Progenitor cell of endocrine pancreas (in vitro differentiated cells): ENCODE results near the gene KCTD11. TPM values are rescaled to one million over a fixed set of nuclear protein-coding genes. Genes with fewer than 3 reads are reported as not detected.

ENCODE experiments used
- DNase-seq: peaks from one replicate; pipeline ENCODE4 v3.0.0; 2021; ENCODE audit warnings: low spot score; ENCODE audit not compliant: unreplicated experiment
- H3K27ac Mint-ChIP-seq: 2 replicates; pipeline ENCODE4 v1.8.0; 2021; ENCODE audit warnings: mild to moderate bottlenecking, moderate library complexity, mixed read lengths
- H3K27me3 Mint-ChIP-seq: 2 replicates; pipeline ENCODE4 v1.8.0; 2021; ENCODE audit warnings: mixed read lengths
- H3K36me3 Mint-ChIP-seq: 2 replicates; pipeline ENCODE4 v1.8.0; 2022; ENCODE audit warnings: mixed read lengths; ENCODE audit not compliant: insufficient read depth
- H3K4me1 Mint-ChIP-seq: 2 replicates; pipeline ENCODE4 v1.8.0; 2021; ENCODE audit warnings: low read depth, mixed read lengths
- H3K4me3 Mint-ChIP-seq: 2 replicates; pipeline ENCODE4 v1.8.0; 2021; ENCODE audit warnings: low read depth, mild to moderate bottlenecking, moderate library complexity, mixed read lengths
- H3K9me3 Mint-ChIP-seq: 2 replicates; pipeline ENCODE4 v1.8.0; 2021; ENCODE audit warnings: low read depth, mixed read lengths
- CTCF ChIP-seq: fragments of 200-600 bp; sonication (generic); IDR thresholded peaks from one replicate; pipeline ENCODE4 v1.5.0; 2021; ENCODE audit warnings: antibody characterized with exemption, mild to moderate bottlenecking; ENCODE audit not compliant: unreplicated experiment
- total RNA-seq: library from RNA; stranded (reverse); gene quantifications from 2 replicates; pipeline ENCODE4 v1.2.1, GENCODE V29; 2021

The KCTD11 gene
- total RNA-seq, 1 donor from 2014 or later: 12.4 TPM

GRCh38 chr17:7308625-7309433, 43.1 kb upstream of the KCTD11 start:
- H3K27ac Mint-ChIP-seq: peak overlapping the region; percentile 97
- no peak for TF ChIP-seq CTCF
- H3K27me3 Mint-ChIP-seq: no peaks in the 10 kb centered on the region
- peaks cover 24% of the 10 kb centered on the region for H3K36me3 Mint-ChIP-seq
- H3K4me3 Mint-ChIP-seq: peak overlapping the region; percentile 93
- peaks cover 19% of the 10 kb centered on the region for H3K4me1 Mint-ChIP-seq
- no peak for DNase-seq
- H3K9me3 Mint-ChIP-seq: no peaks in the 10 kb centered on the region

GRCh38 chr17:7309628-7310027, 42.3 kb upstream of the KCTD11 start:
- H3K4me1 Mint-ChIP-seq: peaks cover 24% of the 10 kb centered on the region
- H3K27me3 Mint-ChIP-seq: no peaks in the 10 kb centered on the region
- peak overlapping the region; percentile 92 for H3K27ac Mint-ChIP-seq
- H3K4me3 Mint-ChIP-seq: peak overlapping the region; percentile 93
- peaks cover 24% of the 10 kb centered on the region for H3K36me3 Mint-ChIP-seq
- no peaks in the 10 kb centered on the region for H3K9me3 Mint-ChIP-seq
- DNase-seq: no peak
- TF ChIP-seq CTCF: no peak

- Mint-ChIP-seq H3K36me3 (peaks cover 24% of the 10 kb centered on the region), H3K9me3 (no peaks in the 10 kb centered on the region), H3K4me1 (peaks cover 25% of the 10 kb centered on the region), H3K4me3 (no peak overlapping the region), H3K27ac (no peak overlapping the region), H3K27me3 (no peaks in the 10 kb centered on the region)
- no peak for DNase-seq
- no peak for TF ChIP-seq CTCF
Observed at GRCh38 chr17:7311110-7311705, 40.8 kb upstream of the KCTD11 start.

- no peaks in the 10 kb centered on the region for H3K9me3 Mint-ChIP-seq
- peak overlapping the region; percentile 79 for H3K27ac Mint-ChIP-seq
- peak overlapping the region; percentile 14 for H3K4me3 Mint-ChIP-seq
- no peak for TF ChIP-seq CTCF
- DNase-seq: no peak
- peaks cover 27% of the 10 kb centered on the region for H3K36me3 Mint-ChIP-seq
- H3K4me1 Mint-ChIP-seq: peaks cover 25% of the 10 kb centered on the region
- H3K27me3 Mint-ChIP-seq: no peaks in the 10 kb centered on the region
Observed at GRCh38 chr17:7312432-7313087, 39.4 kb upstream of the KCTD11 start.

GRCh38 chr17:7313088-7313889, 38.7 kb upstream of the KCTD11 start:
- Mint-ChIP-seq H3K4me1 (peaks cover 25% of the 10 kb centered on the region), H3K4me3 (peak overlapping the region; percentile 80), H3K9me3 (no peaks in the 10 kb centered on the region), H3K27me3 (no peaks in the 10 kb centered on the region), H3K36me3 (peaks cover 27% of the 10 kb centered on the region), H3K27ac (peak overlapping the region; percentile 79)
- peak; percentile 28 for TF ChIP-seq CTCF
- no peak for DNase-seq
